ENCODE results near the gene ARRDC2. TPM values are rescaled to one million over a fixed set of nuclear protein-coding genes. Genes with fewer than 3 reads are reported as not detected.

The ARRDC2 gene
- total and polyA plus RNA-seq, 2 of the 13 experiments (the other 11 are each of a cell fraction or from before 2014, with no cell fraction given), result 2.1 to 3.4 TPM

- Histone ChIP-seq H3K4me1 (ENCODE audit: insufficient read depth, low read length) (no peaks in the 10 kb centered on the region), H3K9me3 (ENCODE audit: low read length) (no peaks in the 10 kb centered on the region), H4K20me1 (ENCODE audit: insufficient read depth, low read length) (no peaks in the 10 kb centered on the region), H3K79me2 (ENCODE audit: insufficient read depth, low read length) (no peaks in the 10 kb centered on the region), H3K9ac (ENCODE audit: insufficient read depth, low read depth, low read length) (no peak overlapping the region), H3K36me3 (replicated peaks in 1 of 2; ENCODE audit: control insufficient read depth in 1 of 2, insufficient read depth in 2 of 2, low read length in 2 of 2) (no peaks in the 10 kb centered on the region), H3K27me3 (ENCODE audit: control insufficient read depth in 1 of 2, insufficient read depth in 2 of 2, low read length in 2 of 2) (peaks cover 1 to 50% of the 10 kb centered on the region in 2 experiments; a peak in 3 of 5 replicates), H3K27ac (ENCODE audit: extremely low read length, insufficient read depth, low read length) (no peak overlapping the region), H3K4me3 (replicated peaks in 1 of 3; ENCODE audit: insufficient read depth in 1 of 3, low read depth in 2 of 3, low read length in 3 of 3) (no peak overlapping the region), H3K4me2 (ENCODE audit: low read depth, low read length) (no peak overlapping the region), H2AFZ (ENCODE audit: low read length) (no peak overlapping the region)
- WGBS (ENCODE audit: low lambda C conversion rate), result 31% methylated on average over 4 of the region's 4 CpGs
- ATAC-seq (no peak), DNase-seq (ENCODE audit: low spot score) (no peak), FAIRE-seq (no peak)
- CTCF ChIA-PET (ENCODE audit: low intra/inter-chr PET ratio, low total read pairs), result no interaction called here
- intact Hi-C loops (cut with micrococcal nuclease; ENCODE audit: unreplicated experiment) (no loop called here), in situ Hi-C loops (cut with HindIII; ENCODE audit: extremely low pct_ligation_motif_present, low pct_unique_long_range_greater_than_20kb) (no loop called here)
- BruUV-seq (replicated peaks), result no TSS peak
- POLR2A ChIA-PET, result interaction anchor here (1.6 kb wide), 1 partner anchor 14 kb away, joined by 3 read pairs; no protein-coding TSS in a partner anchor
- no peak for TF ChIP-seq GATAD2A (CRISPR knock-in tag; IDR thresholded peaks at IDR 0.05)
- TF ChIP-seq TRAFD1 (CRISPR knock-in tag; IDR thresholded peaks at IDR 0.05; ENCODE audit: borderline replicate concordance), result no peak
- TF ChIP-seq MIXL1 (CRISPR knock-in tag; IDR thresholded peaks at IDR 0.05), result no peak
- no peak for TF ChIP-seq ZIK1 (CRISPR knock-in tag; IDR thresholded peaks at IDR 0.05; ENCODE audit: borderline replicate concordance, low read depth)
These were observed 30.9 kb upstream of the ARRDC2 start for GRCh38 chr19:17977021-17977420.

GRCh38 chr19:17977488-17977887 lies 30.5 kb upstream of the ARRDC2 start:
- Histone ChIP-seq H3K4me2 (ENCODE audit: low read depth, low read length) (no peak overlapping the region), H3K36me3 (replicated peaks in 1 of 2; ENCODE audit: control insufficient read depth in 1 of 2, insufficient read depth in 2 of 2, low read length in 2 of 2) (no peaks in the 10 kb centered on the region), H3K9me3 (ENCODE audit: low read length) (no peaks in the 10 kb centered on the region), H3K4me3 (replicated peaks in 1 of 3; ENCODE audit: insufficient read depth in 1 of 3, low read depth in 2 of 3, low read length in 3 of 3) (no peak overlapping the region), H3K79me2 (ENCODE audit: insufficient read depth, low read length) (no peaks in the 10 kb centered on the region), H3K4me1 (ENCODE audit: insufficient read depth, low read length) (no peaks in the 10 kb centered on the region), H3K27me3 (ENCODE audit: control insufficient read depth in 1 of 2, insufficient read depth in 2 of 2, low read length in 2 of 2) (peaks cover 1 to 50% of the 10 kb centered on the region in 2 experiments; a peak in 3 of 5 replicates), H3K27ac (ENCODE audit: extremely low read length, insufficient read depth, low read length) (no peak overlapping the region), H2AFZ (ENCODE audit: low read length) (no peak overlapping the region), H4K20me1 (ENCODE audit: insufficient read depth, low read length) (no peaks in the 10 kb centered on the region), H3K9ac (ENCODE audit: insufficient read depth, low read depth, low read length) (no peak overlapping the region)
- TF ChIP-seq KDM2A (CRISPR knock-in tag; IDR thresholded peaks at IDR 0.05; ENCODE audit: borderline replicate concordance, low read depth), result no peak
- TF ChIP-seq ZBTB43 (CRISPR knock-in tag; conservative IDR thresholded peaks at IDR 0.05), result no peak
- TF ChIP-seq TRIM24 (CRISPR knock-in tag; IDR thresholded peaks at IDR 0.05), result no peak
- no peak for TF ChIP-seq CEBPG (CRISPR knock-in tag; IDR thresholded peaks at IDR 0.05)
- TF ChIP-seq CREB1 (IDR thresholded peaks at IDR 0.05), result no peak
- no peak for TF ChIP-seq CREB1 (CRISPR knock-in tag; IDR thresholded peaks at IDR 0.05)
- TF ChIP-seq ZNF607 (CRISPR knock-in tag; IDR thresholded peaks at IDR 0.05; ENCODE audit: borderline replicate concordance), result no peak
- intact Hi-C loops (cut with micrococcal nuclease; ENCODE audit: unreplicated experiment), result no loop called here
- in situ Hi-C loops (cut with HindIII; ENCODE audit: extremely low pct_ligation_motif_present, low pct_unique_long_range_greater_than_20kb), result no loop called here
- ChIA-PET CTCF (ENCODE audit: low intra/inter-chr PET ratio, low total read pairs) (no interaction called here), POLR2A (interaction anchor here (1.6 kb wide), 1 partner anchor 13 kb away, joined by 3 read pairs; no protein-coding TSS in a partner anchor)
- BruUV-seq (replicated peaks), result no TSS peak
- FAIRE-seq, result no peak
- ATAC-seq, result no peak
- DNase-seq (ENCODE audit: low spot score), result no peak
- WGBS (ENCODE audit: low lambda C conversion rate), result 29% methylated on average over 7 of the region's 7 CpGs
